ENCODE data around the gene TMEM200A. TPM values are rescaled to one million over a fixed set of nuclear protein-coding genes. Genes with fewer than 3 reads are reported as not detected.

The TMEM200A gene
- total and polyA plus RNA-seq, 3 donors from 2014 or later = 3.6 to 5.5 (median 5.5) TPM

DNA sequence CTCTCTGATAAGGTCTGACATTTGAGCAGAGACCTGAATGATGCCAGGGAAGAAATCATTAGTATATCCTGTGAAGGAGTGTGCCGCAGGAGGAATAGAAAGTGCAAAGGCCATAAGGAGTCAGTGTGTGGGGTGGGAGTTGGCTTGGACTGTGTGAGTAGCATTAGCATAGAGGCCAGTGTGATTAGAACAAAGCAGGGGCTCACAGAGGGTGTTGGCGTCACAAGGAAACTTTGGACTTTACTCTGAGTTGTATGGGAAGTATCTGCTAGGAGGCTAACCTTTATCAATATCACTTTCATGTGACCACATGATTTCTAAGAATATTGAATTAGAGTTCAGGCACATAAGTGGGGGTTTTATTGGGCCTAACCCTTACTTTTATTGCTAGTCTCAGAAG is 12.1 kb downstream of the TMEM200A start:
- H3K36me3 ChIP-seq (ENCODE audit: low read depth, missing control alignments) = no peaks in the 10 kb centered on the region
- H3K4me3 ChIP-seq = no peak overlapping the region
- no peaks in the 10 kb centered on the region for H3K9me3 ChIP-seq
- intact Hi-C loops (cut with DNase I; ENCODE audit: low total_unique reads) = no loop called here
- H3K27ac ChIP-seq = no peak overlapping the region
- 82 to 90% methylated on average over 2 of the region's 2 CpGs for WGBS, 2 donors
- H3K27me3 ChIP-seq = no peaks in the 10 kb centered on the region
- no peaks in the 10 kb centered on the region for H3K4me1 ChIP-seq
- DNase-seq = no peak
- no peak for TF ChIP-seq POLR2A (IDR thresholded peaks at IDR 0.05)
- TF ChIP-seq, protein P1, sequence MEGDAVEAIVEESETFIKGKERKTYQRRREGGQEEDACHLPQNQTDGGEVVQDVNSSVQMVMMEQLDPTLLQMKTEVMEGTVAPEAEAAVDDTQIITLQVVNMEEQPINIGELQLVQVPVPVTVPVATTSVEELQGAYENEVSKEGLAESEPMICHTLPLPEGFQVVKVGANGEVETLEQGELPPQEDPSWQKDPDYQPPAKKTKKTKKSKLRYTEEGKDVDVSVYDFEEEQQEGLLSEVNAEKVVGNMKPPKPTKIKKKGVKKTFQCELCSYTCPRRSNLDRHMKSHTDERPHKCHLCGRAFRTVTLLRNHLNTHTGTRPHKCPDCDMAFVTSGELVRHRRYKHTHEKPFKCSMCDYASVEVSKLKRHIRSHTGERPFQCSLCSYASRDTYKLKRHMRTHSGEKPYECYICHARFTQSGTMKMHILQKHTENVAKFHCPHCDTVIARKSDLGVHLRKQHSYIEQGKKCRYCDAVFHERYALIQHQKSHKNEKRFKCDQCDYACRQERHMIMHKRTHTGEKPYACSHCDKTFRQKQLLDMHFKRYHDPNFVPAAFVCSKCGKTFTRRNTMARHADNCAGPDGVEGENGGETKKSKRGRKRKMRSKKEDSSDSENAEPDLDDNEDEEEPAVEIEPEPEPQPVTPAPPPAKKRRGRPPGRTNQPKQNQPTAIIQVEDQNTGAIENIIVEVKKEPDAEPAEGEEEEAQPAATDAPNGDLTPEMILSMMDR (IDR thresholded peaks at IDR 0.05) = no peak

DNA sequence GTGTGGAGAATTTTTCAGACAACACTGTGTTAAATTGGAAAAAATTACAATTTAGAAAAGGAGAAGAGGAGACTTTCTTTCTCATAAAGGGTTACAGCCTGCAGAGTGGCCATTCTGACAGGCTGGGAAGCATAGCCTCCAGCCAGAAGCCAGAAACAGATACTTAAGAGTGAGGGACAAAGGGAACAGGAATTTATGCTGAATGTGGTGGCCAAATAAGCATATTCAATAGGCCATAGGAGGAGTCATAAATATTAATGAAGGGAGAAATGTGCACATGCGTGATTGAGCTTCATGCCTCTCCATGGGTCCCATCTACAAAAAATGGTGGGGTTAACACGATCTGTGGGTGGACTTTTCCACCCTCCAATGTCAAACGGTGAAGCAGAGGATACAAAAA is 13.4 kb downstream of the TMEM200A start:
- no peaks in the 10 kb centered on the region for H3K36me3 ChIP-seq (ENCODE audit: low read depth, missing control alignments)
- TF ChIP-seq, protein P1 (IDR thresholded peaks at IDR 0.05) = no peak
- no peak for TF ChIP-seq POLR2A (IDR thresholded peaks at IDR 0.05)
- no peak for DNase-seq
- no peak overlapping the region for H3K27ac ChIP-seq
- no peak overlapping the region for H3K4me3 ChIP-seq
- 87 to 94% methylated on average over 3 of the region's 3 CpGs for WGBS, 2 donors
- H3K27me3 ChIP-seq = no peaks in the 10 kb centered on the region
- intact Hi-C loops (cut with DNase I; ENCODE audit: low total_unique reads) = no loop called here
- H3K9me3 ChIP-seq = no peaks in the 10 kb centered on the region
- H3K4me1 ChIP-seq = no peaks in the 10 kb centered on the region

DNA sequence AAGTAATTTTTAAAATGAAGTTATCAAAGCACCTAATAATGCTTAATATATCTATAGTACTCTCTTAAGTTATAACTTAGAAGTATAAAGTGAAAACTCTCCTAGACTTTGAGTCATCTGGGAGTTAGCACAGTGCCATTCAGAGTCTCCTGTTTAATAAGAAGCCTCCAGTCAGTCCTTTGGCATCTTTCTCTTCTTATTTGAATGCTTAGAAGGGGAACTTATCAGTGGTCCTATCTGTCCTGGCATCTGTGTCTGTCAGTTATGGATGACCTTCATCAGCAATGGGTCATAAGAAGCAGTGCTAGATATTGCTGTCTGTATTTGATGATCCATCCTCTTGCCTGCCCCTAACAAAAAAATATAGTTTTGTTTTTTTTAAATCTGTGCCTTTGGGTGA is 15.2 kb downstream of the TMEM200A start:
- Histone ChIP-seq H3K9me3 (no peaks in the 10 kb centered on the region), H3K27ac (no peak overlapping the region), H3K4me1 (no peaks in the 10 kb centered on the region), H3K4me3 (no peak overlapping the region), H3K36me3 (ENCODE audit: low read depth, missing control alignments) (no peaks in the 10 kb centered on the region), H3K27me3 (no peaks in the 10 kb centered on the region)
- DNase-seq = no peak
- no peak for TF ChIP-seq POLR2A (IDR thresholded peaks at IDR 0.05)
- TF ChIP-seq, protein P1 (IDR thresholded peaks at IDR 0.05) = no peak
- intact Hi-C loops (cut with DNase I; ENCODE audit: low total_unique reads) = no loop called here

DNA sequence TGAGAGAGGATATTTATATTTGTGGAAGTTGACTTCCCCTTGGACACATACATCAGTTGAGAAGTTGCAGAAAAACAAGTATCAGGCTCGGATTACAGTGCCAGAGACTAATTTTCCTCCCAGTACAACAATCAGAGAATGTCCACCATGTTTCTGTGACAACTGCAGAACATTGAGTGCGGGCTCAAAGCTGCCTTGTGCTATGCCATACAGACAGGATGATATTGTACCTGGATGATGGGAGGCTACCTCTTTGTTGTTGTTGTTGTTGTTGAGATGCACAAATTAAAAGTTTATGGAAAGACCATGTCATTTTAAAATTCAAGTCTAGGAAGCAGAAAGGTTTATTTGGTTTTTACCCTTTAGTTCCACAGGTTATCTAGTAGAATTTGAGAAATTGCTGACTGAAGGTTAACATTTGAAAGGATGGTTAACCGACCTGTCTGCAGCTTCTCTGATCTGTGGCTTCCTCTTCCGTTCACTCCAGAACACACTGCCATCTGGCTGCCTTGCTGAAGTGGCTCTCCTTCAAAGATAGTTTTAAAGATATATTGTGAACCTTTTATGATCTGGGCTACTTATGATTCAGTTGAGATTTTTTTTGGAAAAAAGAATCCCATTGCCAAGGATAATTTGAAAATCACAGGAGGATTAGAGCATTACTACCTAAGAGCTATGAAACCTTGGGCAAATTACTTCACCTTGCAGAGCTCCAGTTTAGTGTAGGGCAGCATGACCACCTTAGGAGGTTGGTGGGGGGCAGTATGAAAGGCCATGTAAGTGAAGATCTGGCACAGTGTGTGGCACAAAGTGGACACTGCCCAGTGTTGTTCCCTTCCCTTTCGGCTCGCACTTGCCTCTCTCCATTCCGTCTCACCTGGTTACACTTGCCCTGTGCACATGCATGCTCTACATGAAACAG is 15.9 kb downstream of the TMEM200A start:
- DNase-seq = no peak
- no peaks in the 10 kb centered on the region for H3K27me3 ChIP-seq
- no peaks in the 10 kb centered on the region for H3K9me3 ChIP-seq
- intact Hi-C loops (cut with DNase I; ENCODE audit: low total_unique reads) = no loop called here
- H3K27ac ChIP-seq = no peak overlapping the region
- no peaks in the 10 kb centered on the region for H3K36me3 ChIP-seq (ENCODE audit: low read depth, missing control alignments)
- TF ChIP-seq, protein P1 (IDR thresholded peaks at IDR 0.05) = no peak
- TF ChIP-seq POLR2A (IDR thresholded peaks at IDR 0.05) = no peak
- H3K4me1 ChIP-seq = no peaks in the 10 kb centered on the region
- WGBS, 2 donors = 84% methylated on average over 7 of the region's 7 CpGs
- no peak overlapping the region for H3K4me3 ChIP-seq

All from testis (tissue), 3 donors.